Measurements from ENCODE around the gene ADAMTS2. TPM values are rescaled to one million over a fixed set of nuclear protein-coding genes. Genes with fewer than 3 reads are reported as not detected.

ADAMTS2 gene
- total RNA-seq, 1 donor from 2014 or later: 1.2 TPM

DNA sequence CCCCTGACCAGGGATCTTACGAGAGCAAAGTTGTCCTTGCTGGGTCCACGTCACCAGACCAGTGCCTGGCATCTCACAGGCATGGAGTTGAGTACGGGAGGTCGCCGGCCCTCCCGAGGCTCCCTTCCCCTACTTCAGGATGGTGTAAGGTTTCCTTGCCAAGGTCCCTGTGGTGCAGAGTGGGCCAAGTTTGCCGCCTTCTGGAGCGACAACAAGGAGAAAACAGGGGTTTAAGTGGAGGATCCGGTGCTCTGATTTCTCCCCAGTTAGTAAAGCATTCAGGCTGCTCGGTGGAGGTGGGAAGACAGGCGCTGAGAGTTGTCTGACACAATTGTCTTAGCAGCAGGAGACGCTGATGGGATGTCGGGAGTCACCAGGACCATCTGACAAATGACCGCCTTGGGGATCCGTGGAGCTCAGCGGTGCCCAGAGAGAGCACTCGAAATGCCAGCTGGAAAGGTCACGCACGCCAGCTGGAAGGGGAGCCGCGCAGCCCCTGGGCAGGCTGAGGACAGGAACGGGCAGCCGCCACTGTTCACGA, 37.3 kb downstream of the ADAMTS2 start:
- no peak overlapping the region for H3K27ac Mint-ChIP-seq
- peaks cover 15% of the 10 kb centered on the region for H3K9me3 Mint-ChIP-seq
- no peaks in the 10 kb centered on the region for H3K36me3 ChIP-seq
- no peak overlapping the region for H3K9ac ChIP-seq
- no peaks in the 10 kb centered on the region for H3K9me3 ChIP-seq (ENCODE audit: low read depth)
- TF ChIP-seq, protein P1, sequence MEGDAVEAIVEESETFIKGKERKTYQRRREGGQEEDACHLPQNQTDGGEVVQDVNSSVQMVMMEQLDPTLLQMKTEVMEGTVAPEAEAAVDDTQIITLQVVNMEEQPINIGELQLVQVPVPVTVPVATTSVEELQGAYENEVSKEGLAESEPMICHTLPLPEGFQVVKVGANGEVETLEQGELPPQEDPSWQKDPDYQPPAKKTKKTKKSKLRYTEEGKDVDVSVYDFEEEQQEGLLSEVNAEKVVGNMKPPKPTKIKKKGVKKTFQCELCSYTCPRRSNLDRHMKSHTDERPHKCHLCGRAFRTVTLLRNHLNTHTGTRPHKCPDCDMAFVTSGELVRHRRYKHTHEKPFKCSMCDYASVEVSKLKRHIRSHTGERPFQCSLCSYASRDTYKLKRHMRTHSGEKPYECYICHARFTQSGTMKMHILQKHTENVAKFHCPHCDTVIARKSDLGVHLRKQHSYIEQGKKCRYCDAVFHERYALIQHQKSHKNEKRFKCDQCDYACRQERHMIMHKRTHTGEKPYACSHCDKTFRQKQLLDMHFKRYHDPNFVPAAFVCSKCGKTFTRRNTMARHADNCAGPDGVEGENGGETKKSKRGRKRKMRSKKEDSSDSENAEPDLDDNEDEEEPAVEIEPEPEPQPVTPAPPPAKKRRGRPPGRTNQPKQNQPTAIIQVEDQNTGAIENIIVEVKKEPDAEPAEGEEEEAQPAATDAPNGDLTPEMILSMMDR (IDR thresholded peaks at IDR 0.05): no peak
- no peak for TF ChIP-seq EZH2phosphoT487 (IDR thresholded peaks at IDR 0.05)
- no peak for TF ChIP-seq EZH2 (IDR thresholded peaks at IDR 0.05)
- H3K27me3 Mint-ChIP-seq (ENCODE audit: insufficient read depth, low read depth): peaks cover 10% of the 10 kb centered on the region
- DNase-seq (ENCODE audit: low spot score): no peak
- H3K4me3 ChIP-seq: no peak overlapping the region
- no peaks in the 10 kb centered on the region for H3K79me2 ChIP-seq (ENCODE audit: low read depth)
- H3K27ac ChIP-seq: no peak overlapping the region
- peaks cover 6% of the 10 kb centered on the region for H3K4me1 Mint-ChIP-seq
- no peaks in the 10 kb centered on the region for H4K20me1 ChIP-seq (ENCODE audit: low read depth)
- no peaks in the 10 kb centered on the region for H3K4me1 ChIP-seq
- H3K4me3 Mint-ChIP-seq: peak overlapping the region; percentile 1
- H3K4me2 ChIP-seq: no peak overlapping the region
- no peaks in the 10 kb centered on the region for H3K27me3 ChIP-seq
- H2AFZ ChIP-seq (replicated peaks): no peak overlapping the region
- no peaks in the 10 kb centered on the region for H3F3A ChIP-seq (ENCODE audit: low read depth)
- H3K36me3 Mint-ChIP-seq: no peaks in the 10 kb centered on the region

DNA sequence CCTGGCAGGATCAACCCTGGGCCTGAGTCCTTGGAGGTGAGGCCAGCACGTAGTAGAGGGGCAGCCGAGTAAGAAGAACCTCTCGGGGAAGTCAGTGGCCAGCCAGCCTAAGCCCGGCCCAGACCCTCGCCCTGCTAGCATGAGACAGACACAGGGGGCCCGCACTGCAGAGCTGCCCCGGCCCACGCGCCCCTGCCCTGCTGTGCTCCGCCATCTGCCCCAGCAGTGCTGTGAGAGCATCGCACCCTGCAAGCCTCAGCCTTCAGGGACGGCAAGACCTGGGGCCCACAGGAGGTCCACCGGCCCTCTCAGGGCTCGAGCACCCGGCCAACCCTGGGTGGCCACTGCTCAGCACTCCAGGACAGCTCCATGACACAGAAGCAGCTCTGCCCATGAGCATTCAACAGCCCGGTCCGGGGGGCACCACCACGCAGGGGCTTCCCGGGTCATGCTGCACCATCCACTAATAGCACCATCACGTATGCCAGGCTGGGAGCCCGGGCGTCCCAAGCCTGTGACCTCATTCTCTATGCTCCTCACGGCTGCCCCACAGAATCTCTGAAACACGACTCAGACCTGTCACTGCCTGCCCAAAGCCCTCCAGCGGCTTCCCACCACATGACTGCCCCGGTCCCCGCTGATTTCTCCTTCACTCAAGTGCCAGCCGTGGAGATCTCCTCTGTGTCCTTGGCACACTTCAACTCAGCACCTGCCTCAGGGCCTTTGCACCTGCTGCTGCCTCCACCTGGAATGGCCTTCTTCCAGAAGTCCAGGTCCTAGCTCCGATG, 38.1 kb downstream of the ADAMTS2 start:
- Mint-ChIP-seq H3K27ac (peak overlapping the region; percentile 4), H3K4me1 (peaks cover 2% of the 10 kb centered on the region), H3K27me3 (ENCODE audit: insufficient read depth, low read depth) (peaks cover 5% of the 10 kb centered on the region), H3K4me3 (peak overlapping the region; percentile 1), H3K36me3 (no peaks in the 10 kb centered on the region), H3K9me3 (peaks cover 12% of the 10 kb centered on the region)
- Histone ChIP-seq H3F3A (ENCODE audit: low read depth) (no peaks in the 10 kb centered on the region), H3K27me3 (no peaks in the 10 kb centered on the region), H3K4me2 (no peak overlapping the region), H3K79me2 (ENCODE audit: low read depth) (no peaks in the 10 kb centered on the region), H3K36me3 (no peaks in the 10 kb centered on the region), H3K27ac (no peak overlapping the region), H4K20me1 (ENCODE audit: low read depth) (no peaks in the 10 kb centered on the region), H3K9me3 (ENCODE audit: low read depth) (no peaks in the 10 kb centered on the region), H3K4me3 (no peak overlapping the region), H3K4me1 (no peaks in the 10 kb centered on the region), H2AFZ (replicated peaks) (no peak overlapping the region), H3K9ac (no peak overlapping the region)
- TF ChIP-seq, protein P1 (IDR thresholded peaks at IDR 0.05): no peak
- TF ChIP-seq EZH2phosphoT487 (IDR thresholded peaks at IDR 0.05): no peak
- TF ChIP-seq EZH2 (IDR thresholded peaks at IDR 0.05): no peak
- no peak for DNase-seq (ENCODE audit: low spot score)

DNA sequence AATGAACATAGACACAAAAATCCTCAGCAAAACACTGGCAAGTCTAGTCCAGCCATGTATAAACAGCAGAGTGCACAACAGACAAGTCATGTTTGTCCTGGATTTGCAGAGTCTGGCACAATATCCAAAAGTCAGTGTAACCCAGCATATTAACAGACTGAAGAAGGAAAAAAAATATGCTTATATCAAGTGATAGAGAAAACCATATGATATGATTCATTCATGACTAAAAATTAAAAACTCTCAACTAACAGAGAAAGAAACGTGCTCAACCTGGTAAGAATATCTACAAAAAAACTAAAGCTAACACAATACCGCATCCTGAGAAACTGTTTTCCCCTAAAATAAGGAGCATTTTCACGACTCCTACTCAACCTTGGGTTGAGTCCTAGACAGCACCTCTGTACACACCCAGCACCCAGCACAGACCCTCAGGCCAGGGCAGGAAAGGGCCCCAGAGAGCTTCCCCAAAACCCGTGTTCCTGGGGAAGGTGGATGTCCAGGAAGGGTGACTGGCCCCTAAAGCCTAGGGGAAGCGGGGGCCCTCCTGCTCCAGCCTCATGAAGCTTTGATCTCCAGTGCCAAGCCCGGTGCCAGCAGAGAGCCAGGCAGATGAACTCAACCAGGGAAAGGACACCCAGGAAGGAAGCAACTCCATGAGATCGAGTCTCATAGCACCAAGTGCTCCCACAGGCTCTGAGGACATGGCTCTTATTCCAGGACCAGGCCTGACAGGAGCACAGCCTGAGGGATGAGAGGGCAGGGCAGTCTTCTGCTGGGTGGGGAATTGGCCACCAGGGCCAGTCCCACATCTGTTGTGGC, 38.9 kb downstream of the ADAMTS2 start:
- Histone ChIP-seq H4K20me1 (ENCODE audit: low read depth) (no peaks in the 10 kb centered on the region), H2AFZ (replicated peaks) (no peak overlapping the region), H3K79me2 (ENCODE audit: low read depth) (no peaks in the 10 kb centered on the region), H3F3A (ENCODE audit: low read depth) (no peaks in the 10 kb centered on the region), H3K4me1 (no peaks in the 10 kb centered on the region), H3K4me2 (no peak overlapping the region), H3K9me3 (ENCODE audit: low read depth) (no peaks in the 10 kb centered on the region), H3K4me3 (no peak overlapping the region), H3K9ac (no peak overlapping the region), H3K27me3 (no peaks in the 10 kb centered on the region), H3K36me3 (no peaks in the 10 kb centered on the region), H3K27ac (no peak overlapping the region)
- H3K4me3 Mint-ChIP-seq: no peak overlapping the region
- H3K27me3 Mint-ChIP-seq (ENCODE audit: insufficient read depth, low read depth): peaks cover 6% of the 10 kb centered on the region
- TF ChIP-seq EZH2 (IDR thresholded peaks at IDR 0.05) (no peak), EZH2phosphoT487 (IDR thresholded peaks at IDR 0.05) (no peak)
- TF ChIP-seq, protein P1 (IDR thresholded peaks at IDR 0.05): no peak
- DNase-seq (ENCODE audit: low spot score): no peak
- no peak overlapping the region for H3K27ac Mint-ChIP-seq
- peaks cover 1% of the 10 kb centered on the region for H3K4me1 Mint-ChIP-seq
- H3K9me3 Mint-ChIP-seq: peaks cover 12% of the 10 kb centered on the region
- no peaks in the 10 kb centered on the region for H3K36me3 Mint-ChIP-seq

Data from neural progenitor cell (in vitro differentiated cells).